Spleen (tissue), 11 donors: ENCODE measurements around the gene IGLON5. TPM values are rescaled to one million over a fixed set of nuclear protein-coding genes. Genes with fewer than 3 reads are reported as not detected.

Experiments used
- DNase-seq: peaks from one replicate; pipeline ENCODE4 v3.0.0-alpha.2; 2020
- H3K27ac ChIP-seq, 8 donors: fragments of 200-600 bp; sonication (generic) in 7 of 8; 1 replicate in 4 of 8; 2 replicates in 4 of 8; pipeline versions ENCODE4 v1.5.0 to v1.8.0; 2016 to 2021; ENCODE audit warnings: inconsistent platforms in 4 of 8, mild to moderate bottlenecking in 4 of 8, moderate library complexity in 1 of 8
- H3K27me3 ChIP-seq, 7 donors: fragments of 200-600 bp; sonication (generic) in 6 of 7; replicated peaks in 1 of 7; 1 replicate in 4 of 7; 2 replicates in 3 of 7; pipeline versions ENCODE4 v1.5.0 to v1.8.0; 2016 to 2021; ENCODE audit warnings: inconsistent platforms in 3 of 7, mild to moderate bottlenecking in 1 of 7
- H3K36me3 ChIP-seq, 6 donors: fragments of 200-600 bp; sonication (generic) in 5 of 6; 1 replicate in 4 of 6; 2 replicates in 2 of 6; pipeline versions ENCODE4 v1.5.0 to v1.8.0; 2016 to 2021; ENCODE audit warnings: inconsistent platforms in 2 of 6
- H3K4me1 ChIP-seq, 6 donors: fragments of 200-600 bp; sonication (generic) in 5 of 6; 1 replicate in 3 of 6; 2 replicates in 3 of 6; pipeline versions ENCODE4 v1.5.0 to v1.8.0; 2016 to 2021; ENCODE audit warnings: inconsistent platforms in 3 of 6
- H3K4me3 ChIP-seq, 8 donors: fragments of 200-600 bp; sonication (generic) in 7 of 8; 1 replicate in 4 of 8; 2 replicates in 4 of 8; pipeline versions ENCODE4 v1.5.0 to v1.8.0; 2016 to 2021; ENCODE audit warnings: inconsistent platforms in 4 of 8, mild to moderate bottlenecking in 4 of 8, moderate library complexity in 2 of 8
- H3K9me3 ChIP-seq, 8 donors: fragments of 200-600 bp; sonication (generic) in 7 of 8; 1 replicate in 4 of 8; 2 replicates in 4 of 8; pipeline versions ENCODE4 v1.5.0 to v1.8.0; 2016 to 2021; ENCODE audit warnings: inconsistent platforms in 4 of 8
- CTCF ChIP-seq, 11 experiments: fragments of 200-600 bp in 7 of 11; fragments of 450-650 bp in 4 of 11; sonication (generic) in 4 of 11; IDR thresholded peaks in 8 of 11; conservative IDR thresholded peaks in 3 of 11; 1 replicate in 7 of 11; 2 replicates in 4 of 11; pipeline versions ENCODE4 v1.4.0 to v1.8.0; 2016 to 2021; ENCODE audit warnings: antibody characterized with exemption in 11 of 11, inconsistent platforms in 4 of 11, mild to moderate bottlenecking in 1 of 11
- POLR2A ChIP-seq, 3 donors: fragments of 450-650 bp; IDR thresholded peaks; one replicate each; pipeline ENCODE4 v1.5.1; 2017; ENCODE audit warnings: antibody characterized with exemption in 3 of 3, mild to moderate bottlenecking in 1 of 3
- POLR2AphosphoS5 ChIP-seq, 3 donors: sonication (generic); formaldehyde crosslinking; IDR thresholded peaks; one replicate each; pipeline ENCODE4 v1.5.1; 2017; ENCODE audit warnings: antibody characterized with exemption in 3 of 3
- WGBS, 5 donors: extraction: QIAGEN DNeasy Blood & Tissue Kit in 3 of 5; methylation state at CpG; one replicate each; pipeline versions ENCODE4 v1.1.5 to v1.1.7; 2013 to 2018; 5-methylcytosine and 5-hydroxymethylcytosine counted together
- intact Hi-C: fragments of 100-400 bp; cut with DNase I; formaldehyde crosslinking; loops from one replicate; pipeline ENCODE4 v1.15.0; 2023; ENCODE audit warnings: low total_unique reads
- polyA plus RNA-seq, 3 donors: library from polyadenylated mRNA; stranded (reverse); fragments of 200-250 nt; gene quantifications; one replicate each; pipeline ENCODE4 v1.2.1, GENCODE V29; 2013
- total RNA-seq, 7 donors: library from RNA; depleted of rRNA in 3 of 7; stranded (reverse); fragments of >200 nt in 3 of 7; fragmentation: NEBNext Ultra II Directional in 4 of 7; extraction: Animal tissue kit (Norgen Biotek cat#: 25700) in 4 of 7; gene quantifications; one replicate each; pipeline versions ENCODE4 v1.1.0 to v1.2.1, GENCODE V29; 2016 to 2021
- donor health status: healthy with polysubstance abuse.
- donor health status: DM: no; HTN: no; CAD: no; lungs with moderate emphysema.
- donor health status: DM: no; HTN: no; CAD: no.
- donor health status: Bipolar disorder and iron deficiency.
- donor health status: healthy.
- donor health status: DM: no; HTN: no; CAD: no.
- donor health status: DM: yes; HTN: yes; CAD: no.

The IGLON5 gene
- total and polyA plus RNA-seq, 10 donors, result 0.03 TPM; not detected in 9

- Histone ChIP-seq H3K4me1 (peaks cover 0 to 11% (median 0%) of the 10 kb centered on the region in 6 donors), H3K4me3 (no peak overlapping the region), H3K9me3 (no peaks in the 10 kb centered on the region), H3K27me3 (peaks cover 0 to 13% (median 0%) of the 10 kb centered on the region in 7 donors), H3K27ac (no peak overlapping the region), H3K36me3 (no peaks in the 10 kb centered on the region)
- DNase-seq, result peak; percentile 80
- intact Hi-C loops, result no loop called here
- 39 to 50% (median 41%) methylated on average over 6 of the region's 6 CpGs for WGBS, 5 donors
- TF ChIP-seq CTCF (IDR thresholded peaks at IDR 0.05 in 8 of 11, conservative IDR thresholded peaks at IDR 0.05 in 3 of 11) (no peak), POLR2AphosphoS5 (IDR thresholded peaks at IDR 0.05) (no peak), POLR2A (IDR thresholded peaks at IDR 0.05) (no peak)
Observed at GRCh38 chr19:51272183-51272810, 39.1 kb upstream of the IGLON5 start.

- peaks cover 0 to 11% (median 0%) of the 10 kb centered on the region in 6 donors for H3K4me1 ChIP-seq
- no peak overlapping the region for H3K27ac ChIP-seq
- TF ChIP-seq POLR2AphosphoS5 (IDR thresholded peaks at IDR 0.05) (no peak), CTCF (IDR thresholded peaks at IDR 0.05 in 8 of 11, conservative IDR thresholded peaks at IDR 0.05 in 3 of 11) (no peak), POLR2A (IDR thresholded peaks at IDR 0.05) (no peak)
- H3K9me3 ChIP-seq, result no peaks in the 10 kb centered on the region
- H3K4me3 ChIP-seq, result no peak overlapping the region
- H3K36me3 ChIP-seq, result no peaks in the 10 kb centered on the region
- 77 to 89% (median 86%) methylated on average over 8 of the region's 8 CpGs for WGBS, 5 donors
- DNase-seq, result no peak
- H3K27me3 ChIP-seq, result peaks cover 0 to 31% (median 0%) of the 10 kb centered on the region in 7 donors
- intact Hi-C loops, result no loop called here
Observed at GRCh38 chr19:51274049-51274770, 37.2 kb upstream of the IGLON5 start.

GRCh38 chr19:51277112-51277511 lies 34.3 kb upstream of the IGLON5 start:
- H3K4me3 ChIP-seq, result no peak overlapping the region
- H3K27ac ChIP-seq, result no peak overlapping the region
- WGBS, 5 donors, result 57 to 72% (median 62%) methylated on average over 3 of the region's 3 CpGs
- TF ChIP-seq POLR2A (IDR thresholded peaks at IDR 0.05) (no peak), POLR2AphosphoS5 (IDR thresholded peaks at IDR 0.05) (no peak), CTCF (IDR thresholded peaks at IDR 0.05 in 8 of 11, conservative IDR thresholded peaks at IDR 0.05 in 3 of 11) (no peak)
- DNase-seq, result no peak
- peaks cover 0 to 39% (median 0%) of the 10 kb centered on the region in 7 donors for H3K27me3 ChIP-seq
- intact Hi-C loops, result no loop called here
- peaks cover 0 to 12% (median 3%) of the 10 kb centered on the region in 8 donors for H3K9me3 ChIP-seq
- H3K36me3 ChIP-seq, result no peaks in the 10 kb centered on the region
- H3K4me1 ChIP-seq, result peaks cover 0 to 8% (median 0%) of the 10 kb centered on the region in 6 donors

GRCh38 chr19:51282335-51282734 lies 29.1 kb upstream of the IGLON5 start:
- Histone ChIP-seq H3K36me3 (no peaks in the 10 kb centered on the region), H3K27ac (no peak overlapping the region), H3K27me3 (peaks cover 0 to 45% (median 0%) of the 10 kb centered on the region in 7 donors), H3K4me3 (no peak overlapping the region), H3K9me3 (peaks cover 0 to 26% (median 10%) of the 10 kb centered on the region in 8 donors), H3K4me1 (no peaks in the 10 kb centered on the region)
- intact Hi-C loops, result no loop called here
- no peak for DNase-seq
- no peak for TF ChIP-seq CTCF (IDR thresholded peaks at IDR 0.05 in 8 of 11, conservative IDR thresholded peaks at IDR 0.05 in 3 of 11)
- no peak for TF ChIP-seq POLR2AphosphoS5 (IDR thresholded peaks at IDR 0.05)
- TF ChIP-seq POLR2A (IDR thresholded peaks at IDR 0.05), result no peak
- 80 to 87% (median 83%) methylated on average over 4 of the region's 4 CpGs for WGBS, 5 donors
